GM21576 (cell line): Measurements from ENCODE around the gene XKR3.
"Not testable (repeated sequence)": the region's sequence is repeated elsewhere in the genome, so short reads cannot be mapped to it uniquely, and the experiment has no call there.

Experiments used
- ATAC-seq: cut with Tn5 transposase; IDR thresholded peaks from one replicate; pipeline ENCODE4 v1.9.1; 2021; ENCODE audit warnings: mild to moderate bottlenecking, moderate library complexity; ENCODE audit not compliant: unreplicated experiment

Gene XKR3

GRCh38 chr22:16807109-16807508 is 18.1 kb downstream of the XKR3 start:
- no peak for ATAC-seq

GRCh38 chr22:16806401-16806800 is 18.8 kb downstream of the XKR3 start:
- ATAC-seq, result no peak

GRCh38 chr22:16804882-16805281 is 20.3 kb downstream of the XKR3 start:
- ATAC-seq, result no peak

GRCh38 chr22:16803255-16803917 is 21.8 kb downstream of the XKR3 start:
- ATAC-seq, result no peak

- ATAC-seq, result no peak
Measured at GRCh38 chr22:16801571-16801970, 23.6 kb downstream of the XKR3 start.

GRCh38 chr22:16801088-16801487 is 24.1 kb downstream of the XKR3 start:
- no peak for ATAC-seq

- no peak for ATAC-seq
Measured at GRCh38 chr22:16800358-16800757, 24.9 kb downstream of the XKR3 start.

- not testable (repeated sequence) for ATAC-seq
Measured at GRCh38 chr22:16795504-16795903, 29.7 kb downstream of the XKR3 start.

- no peak for ATAC-seq
Measured at GRCh38 chr22:16793831-16794230, 31.4 kb downstream of the XKR3 start.

GRCh38 chr22:16789860-16790493 is 35.2 kb downstream of the XKR3 start:
- ATAC-seq, result no peak

- no peak for ATAC-seq
Measured at GRCh38 chr22:16783930-16784354, 41.3 kb downstream of the XKR3 start.

- ATAC-seq, result no peak
Measured at GRCh38 chr22:16783453-16783852, 41.8 kb downstream of the XKR3 start.

- ATAC-seq, result no peak
Measured at GRCh38 chr22:16781764-16782329, 43.4 kb downstream of the XKR3 start.

- ATAC-seq, result no peak
Measured at GRCh38 chr22:16781074-16781763, 44.0 kb downstream of the XKR3 start.

GRCh38 chr22:16777284-16777924 is 47.8 kb downstream of the XKR3 start:
- ATAC-seq, result no peak

- ATAC-seq, result no peak
Measured at GRCh38 chr22:16776080-16776479, 49.1 kb downstream of the XKR3 start.

GRCh38 chr22:16774911-16775500 is 50.2 kb downstream of the XKR3 start:
- ATAC-seq, result no peak

- not testable (repeated sequence) for ATAC-seq
Measured at GRCh38 chr22:16771569-16771968, 53.6 kb downstream of the XKR3 start.

- not testable (repeated sequence) for ATAC-seq
Measured at GRCh38 chr22:16767927-16768326, 57.3 kb downstream of the XKR3 start.

GRCh38 chr22:16762224-16762623 is 63.0 kb downstream of the XKR3 start:
- not testable (repeated sequence) for ATAC-seq

GRCh38 chr22:16760416-16760815 is 64.8 kb downstream of the XKR3 start:
- not testable (repeated sequence) for ATAC-seq
